OCI-LY7 (cell line): Measurements from ENCODE around the gene NUP210.

Source experiments
- EZH2phosphoT487 ChIP-seq: fragments of 200-600 bp; sonication (generic); IDR thresholded peaks from 2 replicates; pipeline ENCODE4 v1.6.1; 2018; ENCODE audit warnings: low read depth, borderline replicate concordance, mild to moderate bottlenecking, mixed run types, antibody characterized with exemption, low read length, moderate library complexity, mixed read lengths
- TF ChIP-seq, protein P1 (sequence below): fragments of 200-600 bp; sonication (generic); conservative IDR thresholded peaks from 2 replicates; pipeline ENCODE4 v1.5.1; 2014; ENCODE audit warnings: mild to moderate bottlenecking, antibody characterized with exemption, low read length, moderate library complexity, mixed read lengths

DNA sequence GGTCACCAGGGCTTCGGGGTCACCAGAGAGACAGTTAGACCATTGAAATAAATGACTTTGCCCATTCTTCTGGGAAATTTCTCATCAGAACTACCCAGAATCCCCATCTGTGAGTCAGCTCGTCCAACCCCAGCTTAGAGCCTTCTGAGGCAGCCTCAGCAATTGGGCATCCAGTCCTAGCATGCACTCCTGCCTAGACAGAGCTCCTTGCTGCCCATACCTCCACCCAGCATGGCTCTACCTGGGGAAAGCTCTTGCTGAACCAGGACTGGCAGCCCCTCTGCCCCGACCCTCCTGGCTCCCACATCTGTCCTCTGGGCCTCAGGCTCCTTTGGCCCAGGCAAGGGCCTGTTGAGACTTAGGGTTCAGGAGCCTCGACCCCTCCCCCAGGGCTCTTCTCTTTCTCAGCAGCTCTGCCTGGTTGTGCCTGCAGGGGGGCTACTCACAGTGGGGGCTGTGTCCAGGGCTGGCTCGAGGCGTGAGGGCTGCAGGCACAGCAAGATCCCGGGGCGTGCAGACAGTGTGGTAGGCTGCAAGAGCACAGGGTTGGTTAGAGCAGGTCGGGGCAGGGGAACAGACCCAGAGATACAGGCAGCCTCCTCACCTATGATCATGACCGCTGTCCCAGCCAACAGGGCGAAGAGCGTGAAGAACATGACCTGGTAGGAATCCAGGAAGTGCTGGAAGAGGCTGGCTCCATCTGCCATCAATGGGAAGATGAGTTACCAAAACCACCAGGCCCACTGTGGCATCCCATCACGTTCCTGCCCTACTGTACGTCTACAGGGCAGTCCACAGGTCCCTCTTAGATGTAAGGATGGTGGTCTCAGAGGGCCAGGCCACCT, 101.3 kb downstream of the NUP210 start:
- TF ChIP-seq, protein P1, sequence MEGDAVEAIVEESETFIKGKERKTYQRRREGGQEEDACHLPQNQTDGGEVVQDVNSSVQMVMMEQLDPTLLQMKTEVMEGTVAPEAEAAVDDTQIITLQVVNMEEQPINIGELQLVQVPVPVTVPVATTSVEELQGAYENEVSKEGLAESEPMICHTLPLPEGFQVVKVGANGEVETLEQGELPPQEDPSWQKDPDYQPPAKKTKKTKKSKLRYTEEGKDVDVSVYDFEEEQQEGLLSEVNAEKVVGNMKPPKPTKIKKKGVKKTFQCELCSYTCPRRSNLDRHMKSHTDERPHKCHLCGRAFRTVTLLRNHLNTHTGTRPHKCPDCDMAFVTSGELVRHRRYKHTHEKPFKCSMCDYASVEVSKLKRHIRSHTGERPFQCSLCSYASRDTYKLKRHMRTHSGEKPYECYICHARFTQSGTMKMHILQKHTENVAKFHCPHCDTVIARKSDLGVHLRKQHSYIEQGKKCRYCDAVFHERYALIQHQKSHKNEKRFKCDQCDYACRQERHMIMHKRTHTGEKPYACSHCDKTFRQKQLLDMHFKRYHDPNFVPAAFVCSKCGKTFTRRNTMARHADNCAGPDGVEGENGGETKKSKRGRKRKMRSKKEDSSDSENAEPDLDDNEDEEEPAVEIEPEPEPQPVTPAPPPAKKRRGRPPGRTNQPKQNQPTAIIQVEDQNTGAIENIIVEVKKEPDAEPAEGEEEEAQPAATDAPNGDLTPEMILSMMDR: no peak
- no peak for TF ChIP-seq EZH2phosphoT487
